ACC112 (cell line): ENCODE measurements around the gene CNDP1.

Source experiments
- H2AFZ ChIP-seq: fragments of 200-600 bp; sonication (generic); one replicate; pipeline ENCODE4 v1.6.0; 2017; ENCODE audit warnings: antibody characterized with exemption, low read length; ENCODE audit not compliant: unreplicated experiment
- H3K27ac ChIP-seq: fragments of 200-600 bp; sonication (generic); 2 replicates; pipeline ENCODE4 v1.5.1; 2014; ENCODE audit warnings: low read depth, mild to moderate bottlenecking, antibody characterized with exemption, low read length, moderate library complexity
- H3K27me3 ChIP-seq: fragments of 200-600 bp; sonication (generic); 2 replicates; pipeline ENCODE4 v1.6.1; 2014; ENCODE audit warnings: mild to moderate bottlenecking, antibody characterized with exemption, low read length, moderate library complexity, mixed read lengths; ENCODE audit not compliant: insufficient read depth
- H3K36me3 ChIP-seq: fragments of 200-600 bp; sonication (generic); 2 replicates; pipeline ENCODE4 v1.6.1; 2016; ENCODE audit warnings: mild to moderate bottlenecking, antibody characterized with exemption, low read length, moderate library complexity, mixed read lengths; ENCODE audit not compliant: insufficient read depth
- H3K4me1 ChIP-seq: fragments of 200-600 bp; sonication (generic); one replicate; pipeline ENCODE4 v1.6.1; 2016; ENCODE audit warnings: low read length, mixed read lengths; ENCODE audit not compliant: insufficient read depth, unreplicated experiment, control insufficient read depth
- H3K4me3 ChIP-seq: fragments of 200-600 bp; sonication (generic); 2 replicates; pipeline ENCODE4 v1.5.1; 2014; ENCODE audit warnings: mild to moderate bottlenecking, low read depth, low read length
- H3K79me2 ChIP-seq: fragments of 200-600 bp; sonication (generic); one replicate; pipeline ENCODE4 v1.6.0; 2016; ENCODE audit warnings: low read length; ENCODE audit not compliant: control insufficient read depth, unreplicated experiment, insufficient read depth

CNDP1 gene

GRCh38 chr18:74624466-74624865 lies 90.2 kb downstream of the CNDP1 start:
- Histone ChIP-seq H3K4me1 (no peaks in the 10 kb centered on the region), H2AFZ (no peak overlapping the region), H3K4me3 (no peak overlapping the region), H3K27me3 (no peaks in the 10 kb centered on the region), H3K79me2 (peaks cover 30% of the 10 kb centered on the region), H3K27ac (no peak overlapping the region), H3K36me3 (no peaks in the 10 kb centered on the region)

GRCh38 chr18:74625157-74625556 lies 90.9 kb downstream of the CNDP1 start:
- H2AFZ ChIP-seq: no peak overlapping the region
- peaks cover 29% of the 10 kb centered on the region for H3K79me2 ChIP-seq
- H3K4me3 ChIP-seq: no peak overlapping the region
- no peak overlapping the region for H3K27ac ChIP-seq
- H3K4me1 ChIP-seq: no peaks in the 10 kb centered on the region
- H3K36me3 ChIP-seq: no peaks in the 10 kb centered on the region
- H3K27me3 ChIP-seq: no peaks in the 10 kb centered on the region

- Histone ChIP-seq H3K4me3 (no peak overlapping the region), H3K79me2 (peaks cover 25% of the 10 kb centered on the region), H3K27ac (no peak overlapping the region), H3K4me1 (no peaks in the 10 kb centered on the region), H3K27me3 (no peaks in the 10 kb centered on the region), H3K36me3 (no peaks in the 10 kb centered on the region), H2AFZ (no peak overlapping the region)
Observed at GRCh38 chr18:74626049-74626874, 92.0 kb downstream of the CNDP1 start.

GRCh38 chr18:74630804-74631203 lies 96.5 kb downstream of the CNDP1 start:
- H3K27ac ChIP-seq: no peak overlapping the region
- H2AFZ ChIP-seq: no peak overlapping the region
- H3K4me1 ChIP-seq: peaks cover 4% of the 10 kb centered on the region
- H3K36me3 ChIP-seq: peaks cover 6% of the 10 kb centered on the region; the same call in 1 of the 2 replicates
- no peaks in the 10 kb centered on the region for H3K27me3 ChIP-seq
- H3K79me2 ChIP-seq: peaks cover 8% of the 10 kb centered on the region
- no peak overlapping the region for H3K4me3 ChIP-seq

GRCh38 chr18:74631212-74631611 lies 96.9 kb downstream of the CNDP1 start:
- no peak overlapping the region for H2AFZ ChIP-seq
- H3K4me1 ChIP-seq: peaks cover 4% of the 10 kb centered on the region
- no peak overlapping the region for H3K4me3 ChIP-seq
- peaks cover 8% of the 10 kb centered on the region for H3K79me2 ChIP-seq
- H3K27ac ChIP-seq: no peak overlapping the region
- H3K27me3 ChIP-seq: no peaks in the 10 kb centered on the region
- peaks cover 6% of the 10 kb centered on the region; the same call in 1 of the 2 replicates for H3K36me3 ChIP-seq

- H3K27ac ChIP-seq: 0 out of 2 replicates have a peak overlapping the region, but pooled peaks have one; percentile 18
- H3K4me1 ChIP-seq: peaks cover 4% of the 10 kb centered on the region
- no peaks in the 10 kb centered on the region for H3K27me3 ChIP-seq
- peaks cover 6% of the 10 kb centered on the region; the same call in 1 of the 2 replicates for H3K36me3 ChIP-seq
- H2AFZ ChIP-seq: no peak overlapping the region
- H3K4me3 ChIP-seq: no peak overlapping the region
- H3K79me2 ChIP-seq: peaks cover 4% of the 10 kb centered on the region
Observed at GRCh38 chr18:74631623-74632350, 97.5 kb downstream of the CNDP1 start.

- Histone ChIP-seq H3K27ac (0 out of 2 replicates have a peak overlapping the region, but pooled peaks have one; percentile 18), H3K4me1 (peaks cover 4% of the 10 kb centered on the region), H3K36me3 (peaks cover 6% of the 10 kb centered on the region; the same call in 1 of the 2 replicates), H3K79me2 (peaks cover 4% of the 10 kb centered on the region), H3K4me3 (no peak overlapping the region), H3K27me3 (no peaks in the 10 kb centered on the region), H2AFZ (no peak overlapping the region)
Observed at GRCh38 chr18:74632351-74632679, 98.0 kb downstream of the CNDP1 start.

GRCh38 chr18:74632856-74633255 lies 98.6 kb downstream of the CNDP1 start:
- peaks cover 6% of the 10 kb centered on the region; the same call in 1 of the 2 replicates for H3K36me3 ChIP-seq
- no peaks in the 10 kb centered on the region for H3K27me3 ChIP-seq
- peaks cover 4% of the 10 kb centered on the region for H3K4me1 ChIP-seq
- no peak overlapping the region for H3K27ac ChIP-seq
- H3K4me3 ChIP-seq: no peak overlapping the region
- H2AFZ ChIP-seq: no peak overlapping the region
- peaks cover 4% of the 10 kb centered on the region for H3K79me2 ChIP-seq

GRCh38 chr18:74633652-74634352 lies 99.5 kb downstream of the CNDP1 start:
- Histone ChIP-seq H3K36me3 (peaks cover 6% of the 10 kb centered on the region; the same call in 1 of the 2 replicates), H3K27ac (no peak overlapping the region), H3K79me2 (peaks cover 2% of the 10 kb centered on the region), H2AFZ (no peak overlapping the region), H3K4me3 (no peak overlapping the region), H3K4me1 (peaks cover 4% of the 10 kb centered on the region), H3K27me3 (no peaks in the 10 kb centered on the region)

GRCh38 chr18:74635224-74635975 lies 101.1 kb downstream of the CNDP1 start:
- Histone ChIP-seq H2AFZ (no peak overlapping the region), H3K4me1 (peaks cover 4% of the 10 kb centered on the region), H3K27ac (no peak overlapping the region), H3K36me3 (peaks cover 6% of the 10 kb centered on the region; the same call in 1 of the 2 replicates), H3K79me2 (no peaks in the 10 kb centered on the region), H3K27me3 (no peaks in the 10 kb centered on the region), H3K4me3 (no peak overlapping the region)
